H1 (cell line): Measurements from ENCODE around the gene DENND1A.

Experiments
- BACH1 ChIP-seq: IDR thresholded peaks from 2 replicates; pipeline ENCODE4 v1.6.1; 2012; ENCODE audit warnings: low read length, improper control_type of control experiment
- EGR1 ChIP-seq: IDR thresholded peaks from 2 replicates; pipeline ENCODE4 v1.6.1; 2011; ENCODE audit warnings: low read depth, low read length, borderline replicate concordance
- JUN ChIP-seq: IDR thresholded peaks from 2 replicates; pipeline ENCODE4 v1.6.1; 2011; ENCODE audit warnings: low read depth, mild to moderate bottlenecking, improper control_type of control experiment, low read length
- JUND ChIP-seq: IDR thresholded peaks from 2 replicates; pipeline ENCODE4 v1.6.1; 2011; ENCODE audit warnings: mild to moderate bottlenecking, improper control_type of control experiment, low read length
- POLR2A ChIP-seq, 2 experiments: IDR thresholded peaks; 1 replicate in 1 of 2; 2 replicates in 1 of 2; pipeline ENCODE4 v1.6.1; 2011; ENCODE audit warnings: low read depth in 2 of 2, low read length in 2 of 2, mild to moderate bottlenecking in 2 of 2; ENCODE audit errors: control extremely low read depth in 1 of 2
- POLR2AphosphoS5 ChIP-seq: IDR thresholded peaks from 2 replicates; pipeline ENCODE4 v1.6.1; 2011; ENCODE audit warnings: low read depth, low read length
- SIN3A ChIP-seq, 2 experiments: IDR thresholded peaks in 1 of 2; conservative IDR thresholded peaks in 1 of 2; 2 replicates each; pipeline ENCODE4 v1.6.1; 2011 to 2012; ENCODE audit warnings: low read length in 2 of 2, improper control_type of control experiment in 1 of 2, low read depth in 1 of 2, mild to moderate bottlenecking in 1 of 2
- SP2 ChIP-seq: IDR thresholded peaks from 2 replicates; pipeline ENCODE4 v1.6.1; 2012; ENCODE audit warnings: mild to moderate bottlenecking, low read length, inconsistent platforms
- SRF ChIP-seq: IDR thresholded peaks from 2 replicates; pipeline ENCODE4 v1.6.1; 2011; ENCODE audit warnings: mild to moderate bottlenecking, low read depth, low read length, moderate library complexity
- TAF1 ChIP-seq: IDR thresholded peaks from 2 replicates; pipeline ENCODE4 v1.6.1; 2011; ENCODE audit warnings: mild to moderate bottlenecking, low read depth, low read length
- TF ChIP-seq, protein P1 (sequence below), 3 experiments: IDR thresholded peaks; 1 replicate in 2 of 3; 2 replicates in 1 of 3; pipeline versions ENCODE4 v1.5.1 to v1.6.1; 2011; ENCODE audit warnings: low read length in 3 of 3, mild to moderate bottlenecking in 3 of 3, inconsistent platforms in 2 of 3, low read depth in 1 of 3, moderate library complexity in 1 of 3; ENCODE audit not compliant: insufficient read depth in 1 of 3; ENCODE audit errors: control extremely low read depth in 1 of 3

DNA sequence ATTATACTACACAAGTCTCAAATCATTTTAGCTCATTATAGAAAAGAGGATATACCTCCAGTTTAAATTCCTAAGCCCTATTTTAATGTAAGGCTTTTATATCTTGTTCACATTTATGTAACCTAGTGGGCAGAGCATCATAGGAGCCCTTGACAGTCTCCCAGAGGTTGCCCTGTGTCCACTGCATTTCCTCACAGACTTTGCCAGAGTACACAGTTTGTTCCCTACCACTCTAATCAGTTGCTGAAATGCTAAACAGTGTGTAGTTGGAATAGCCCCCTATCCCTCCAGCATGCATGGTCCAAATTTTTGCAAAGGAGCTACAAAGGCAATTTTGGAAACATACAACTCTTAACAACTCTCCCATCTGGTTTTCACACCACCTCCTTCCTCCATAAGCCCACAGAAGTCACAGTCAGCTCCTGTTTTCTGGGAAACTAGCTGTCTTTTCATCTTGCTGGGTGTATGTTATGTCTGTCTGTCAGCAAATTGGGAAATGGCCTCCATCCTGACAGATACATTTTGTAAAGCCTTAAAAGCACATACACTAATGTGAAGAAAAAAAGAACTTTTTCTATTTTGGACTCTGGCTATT is 212.2 kb downstream of the DENND1A start:
- TF ChIP-seq EGR1: no peak
- TF ChIP-seq JUN: no peak
- TF ChIP-seq, protein P1, sequence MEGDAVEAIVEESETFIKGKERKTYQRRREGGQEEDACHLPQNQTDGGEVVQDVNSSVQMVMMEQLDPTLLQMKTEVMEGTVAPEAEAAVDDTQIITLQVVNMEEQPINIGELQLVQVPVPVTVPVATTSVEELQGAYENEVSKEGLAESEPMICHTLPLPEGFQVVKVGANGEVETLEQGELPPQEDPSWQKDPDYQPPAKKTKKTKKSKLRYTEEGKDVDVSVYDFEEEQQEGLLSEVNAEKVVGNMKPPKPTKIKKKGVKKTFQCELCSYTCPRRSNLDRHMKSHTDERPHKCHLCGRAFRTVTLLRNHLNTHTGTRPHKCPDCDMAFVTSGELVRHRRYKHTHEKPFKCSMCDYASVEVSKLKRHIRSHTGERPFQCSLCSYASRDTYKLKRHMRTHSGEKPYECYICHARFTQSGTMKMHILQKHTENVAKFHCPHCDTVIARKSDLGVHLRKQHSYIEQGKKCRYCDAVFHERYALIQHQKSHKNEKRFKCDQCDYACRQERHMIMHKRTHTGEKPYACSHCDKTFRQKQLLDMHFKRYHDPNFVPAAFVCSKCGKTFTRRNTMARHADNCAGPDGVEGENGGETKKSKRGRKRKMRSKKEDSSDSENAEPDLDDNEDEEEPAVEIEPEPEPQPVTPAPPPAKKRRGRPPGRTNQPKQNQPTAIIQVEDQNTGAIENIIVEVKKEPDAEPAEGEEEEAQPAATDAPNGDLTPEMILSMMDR (IDR thresholded peaks at IDR 0.05; ENCODE audit: control extremely low read depth in 1 of 3, insufficient read depth in 1 of 3, low read depth in 1 of 3, low read length in 3 of 3): no peak
- no peak for TF ChIP-seq TAF1
- TF ChIP-seq SIN3A (conservative IDR thresholded peaks at IDR 0.05 in 1 of 2, IDR thresholded peaks at IDR 0.05 in 1 of 2; ENCODE audit: low read depth in 1 of 2, low read length in 2 of 2): no peak
- TF ChIP-seq BACH1: no peak
- no peak for TF ChIP-seq SP2
- TF ChIP-seq JUND: no peak
- TF ChIP-seq POLR2A (IDR thresholded peaks at IDR 0.05; ENCODE audit: control extremely low read depth in 1 of 2, low read depth in 2 of 2, low read length in 2 of 2): no peak
- TF ChIP-seq POLR2AphosphoS5: no peak
- no peak for TF ChIP-seq SRF
